ENCODE measurements around the gene APEH. TPM values are rescaled to one million over a fixed set of nuclear protein-coding genes. Genes with fewer than 3 reads are reported as not detected.

Gene APEH
- total and polyA plus RNA-seq, 2 of the 4 experiments (the other 2 are of a cell fraction), result 89.2 to 142 TPM

DNA sequence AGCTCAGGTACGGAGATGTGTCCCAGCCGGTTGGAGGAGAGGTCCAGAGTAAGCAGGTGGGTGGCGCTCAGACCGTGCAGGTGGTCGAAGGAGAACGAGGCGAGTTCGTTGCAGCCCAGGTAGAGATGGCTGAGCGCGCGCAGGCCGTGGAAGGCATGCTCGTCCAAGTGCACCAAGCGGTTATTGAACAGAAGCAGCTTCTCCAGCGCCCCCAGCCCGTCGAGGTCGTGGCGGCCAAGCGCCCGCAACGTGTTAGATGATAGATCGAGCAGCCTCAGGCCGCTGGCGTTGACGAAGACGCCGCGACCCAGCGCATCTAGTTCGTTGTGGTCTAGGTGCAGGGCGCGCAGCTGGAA lies 44.7 kb downstream of the APEH start:
- H3K9me1 ChIP-seq (ENCODE audit: insufficient read depth, low read length), result peaks cover 5% of the 10 kb centered on the region; the same call in 1 of the 2 replicates
- ChIA-PET POLR2A (ENCODE audit: unreplicated experiment) (interaction anchor here (0.8 kb wide), 1 partner anchor 41 kb away, joined by 5 read pairs; no protein-coding TSS in a partner anchor), CTCF (interaction anchor here (1.0 to 3.3 kb wide), 3 partner anchors 121 to 187 kb away, joined by 3 to 9 read pairs (median 3); no protein-coding TSS in a partner anchor)

More for the DNA sequence above, 44.7 kb downstream of the APEH start:
- H3K18ac ChIP-seq (ENCODE audit: low read depth, low read length), result no peak overlapping the region
- H3K56ac ChIP-seq (ENCODE audit: extremely low read depth, insufficient read depth, low read length), result no peak overlapping the region
- BruUV-seq (replicated peaks), result no TSS peak
- H3K4me1 ChIP-seq (ENCODE audit: control insufficient read depth, insufficient read depth, low read length), result peaks cover 13% of the 10 kb centered on the region
- peak overlapping the region; percentile 98 for H3K4me2 ChIP-seq (ENCODE audit: low read depth, low read length)
- ATAC-seq (ENCODE audit: low read depth), result no peak
- no peak overlapping the region for H2BK15ac ChIP-seq (ENCODE audit: low read depth, low read length)
- no peak overlapping the region for H2BK20ac ChIP-seq (ENCODE audit: low read depth, low read length)
- peak overlapping the region; percentile 91 for H2AK9ac ChIP-seq (replicated peaks; ENCODE audit: low read depth, low read length, poor library complexity)
- TF ChIP-seq CHD1 (IDR thresholded peaks at IDR 0.05; ENCODE audit: low read depth, low read length), result no peak
- no peak for TF ChIP-seq NFE2L2 (IDR thresholded peaks at IDR 0.05; ENCODE audit: low read depth, low read length)
- no peak for TF ChIP-seq BHLHE40 (IDR thresholded peaks at IDR 0.05; ENCODE audit: low read depth, low read length)
- no peak for TF ChIP-seq RFX5 (IDR thresholded peaks at IDR 0.05; ENCODE audit: low read depth, low read length)
- TF ChIP-seq FOS (IDR thresholded peaks at IDR 0.05; ENCODE audit: low read depth, low read length), result no peak
- no peak for TF ChIP-seq MAFK (IDR thresholded peaks at IDR 0.05; ENCODE audit: low read depth, low read length)
- no peak for TF ChIP-seq CEBPB (IDR thresholded peaks at IDR 0.05; ENCODE audit: low read depth, low read length)
- TF ChIP-seq MXI1 (IDR thresholded peaks at IDR 0.05; ENCODE audit: borderline replicate concordance, low read depth, low read length), result no peak
- TF ChIP-seq POLR2A (IDR thresholded peaks at IDR 0.05; ENCODE audit: low read depth, low read length), result no peak
- no peak for TF ChIP-seq MAZ (IDR thresholded peaks at IDR 0.05; ENCODE audit: borderline replicate concordance, low read depth, low read length)
- TF ChIP-seq RAD21 (IDR thresholded peaks at IDR 0.05; ENCODE audit: low read length), result no peak
- TF ChIP-seq, protein P1, sequence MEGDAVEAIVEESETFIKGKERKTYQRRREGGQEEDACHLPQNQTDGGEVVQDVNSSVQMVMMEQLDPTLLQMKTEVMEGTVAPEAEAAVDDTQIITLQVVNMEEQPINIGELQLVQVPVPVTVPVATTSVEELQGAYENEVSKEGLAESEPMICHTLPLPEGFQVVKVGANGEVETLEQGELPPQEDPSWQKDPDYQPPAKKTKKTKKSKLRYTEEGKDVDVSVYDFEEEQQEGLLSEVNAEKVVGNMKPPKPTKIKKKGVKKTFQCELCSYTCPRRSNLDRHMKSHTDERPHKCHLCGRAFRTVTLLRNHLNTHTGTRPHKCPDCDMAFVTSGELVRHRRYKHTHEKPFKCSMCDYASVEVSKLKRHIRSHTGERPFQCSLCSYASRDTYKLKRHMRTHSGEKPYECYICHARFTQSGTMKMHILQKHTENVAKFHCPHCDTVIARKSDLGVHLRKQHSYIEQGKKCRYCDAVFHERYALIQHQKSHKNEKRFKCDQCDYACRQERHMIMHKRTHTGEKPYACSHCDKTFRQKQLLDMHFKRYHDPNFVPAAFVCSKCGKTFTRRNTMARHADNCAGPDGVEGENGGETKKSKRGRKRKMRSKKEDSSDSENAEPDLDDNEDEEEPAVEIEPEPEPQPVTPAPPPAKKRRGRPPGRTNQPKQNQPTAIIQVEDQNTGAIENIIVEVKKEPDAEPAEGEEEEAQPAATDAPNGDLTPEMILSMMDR (conservative IDR thresholded peaks at IDR 0.05; ENCODE audit: low read depth, low read length), result no peak
- H3K79me1 ChIP-seq (ENCODE audit: low read depth in 1 of 2, low read length in 2 of 2), result peaks cover 15 to 38% of the 10 kb centered on the region in 2 experiments; a peak in 3 of 4 replicates
- no peak for DNase-seq
- no peak overlapping the region for H4K8ac ChIP-seq (ENCODE audit: low read depth in 2 of 2, low read length in 2 of 2)
- 0 out of 2 replicates have a peak overlapping the region, but pooled peaks have one; percentile 65 for H3K9ac ChIP-seq (ENCODE audit: low read depth, low read length)
- dilution Hi-C loops (cut with HindIII; ENCODE audit: low sequenced_read_pairs, unreplicated experiment) (no loop called here), in situ Hi-C loops (cut with MboI; ENCODE audit: low sequenced_read_pairs) (no loop called here), intact Hi-C loops (cut with micrococcal nuclease) (loop anchor here (1.0 kb wide), 1 partner anchor 120 kb away; no protein-coding TSS in a partner anchor)
- no peak overlapping the region for H4K91ac ChIP-seq (ENCODE audit: insufficient read depth, low read depth, low read length)
- no peak overlapping the region for H2BK5ac ChIP-seq (ENCODE audit: low read depth, low read length, poor library complexity, severe bottlenecking)
- no peak overlapping the region for H4K5ac ChIP-seq (ENCODE audit: low read depth, low read length)
- 22% methylated on average over 32 of the region's 33 CpGs; no CpG with 5 or more reads in 1 of the 2 experiments for WGBS, 2 experiments (ENCODE audit: extremely low coverage in 2 of 2, insufficient read length in 1 of 2)
- no peak overlapping the region for H2BK120ac ChIP-seq (ENCODE audit: low read depth, low read length)
- no peak overlapping the region for H3K23ac ChIP-seq (ENCODE audit: low read depth, low read length)
- no peak overlapping the region for H3K27ac ChIP-seq (ENCODE audit: insufficient read depth, low read length)
- H3K36me3 ChIP-seq (ENCODE audit: control insufficient read depth, insufficient read depth, low read length), result peaks cover 31% of the 10 kb centered on the region
- H3K4me3 ChIP-seq (ENCODE audit: insufficient read depth, low read depth, low read length), result peak overlapping the region; percentile 69
- H2AK5ac ChIP-seq (ENCODE audit: low read depth, low read length), result peak overlapping the region; percentile 46; the same call in 1 of the 2 replicates
- no peaks in the 10 kb centered on the region for H3K27me3 ChIP-seq (ENCODE audit: control insufficient read depth, insufficient read depth, low read length)
- no peak overlapping the region for H3K14ac ChIP-seq (replicated peaks; ENCODE audit: low read depth, low read length)
- H4K20me1 ChIP-seq (ENCODE audit: insufficient read depth, low read length), result peaks cover 31% of the 10 kb centered on the region
- peak overlapping the region; percentile 95 for H2AFZ ChIP-seq (replicated peaks; ENCODE audit: low read length, poor library complexity)
- no peak overlapping the region for H3K4ac ChIP-seq (ENCODE audit: low read depth, low read length)
- H3K9me3 ChIP-seq (ENCODE audit: control insufficient read depth, insufficient read depth, low read length), result no peaks in the 10 kb centered on the region
